NCI-H2196 (cell line): ENCODE data around the gene FMNL1.
"Not testable (repeated sequence)": the region's sequence is repeated elsewhere in the genome, so short reads cannot be mapped to it uniquely, and the experiment has no call there.

Experiments
- DNase-seq: peaks from one replicate; lab custom pipeline; 2025; ENCODE audit not compliant: unreplicated experiment; lab: John Stamatoyannopoulos, UW

Gene FMNL1, protein sequence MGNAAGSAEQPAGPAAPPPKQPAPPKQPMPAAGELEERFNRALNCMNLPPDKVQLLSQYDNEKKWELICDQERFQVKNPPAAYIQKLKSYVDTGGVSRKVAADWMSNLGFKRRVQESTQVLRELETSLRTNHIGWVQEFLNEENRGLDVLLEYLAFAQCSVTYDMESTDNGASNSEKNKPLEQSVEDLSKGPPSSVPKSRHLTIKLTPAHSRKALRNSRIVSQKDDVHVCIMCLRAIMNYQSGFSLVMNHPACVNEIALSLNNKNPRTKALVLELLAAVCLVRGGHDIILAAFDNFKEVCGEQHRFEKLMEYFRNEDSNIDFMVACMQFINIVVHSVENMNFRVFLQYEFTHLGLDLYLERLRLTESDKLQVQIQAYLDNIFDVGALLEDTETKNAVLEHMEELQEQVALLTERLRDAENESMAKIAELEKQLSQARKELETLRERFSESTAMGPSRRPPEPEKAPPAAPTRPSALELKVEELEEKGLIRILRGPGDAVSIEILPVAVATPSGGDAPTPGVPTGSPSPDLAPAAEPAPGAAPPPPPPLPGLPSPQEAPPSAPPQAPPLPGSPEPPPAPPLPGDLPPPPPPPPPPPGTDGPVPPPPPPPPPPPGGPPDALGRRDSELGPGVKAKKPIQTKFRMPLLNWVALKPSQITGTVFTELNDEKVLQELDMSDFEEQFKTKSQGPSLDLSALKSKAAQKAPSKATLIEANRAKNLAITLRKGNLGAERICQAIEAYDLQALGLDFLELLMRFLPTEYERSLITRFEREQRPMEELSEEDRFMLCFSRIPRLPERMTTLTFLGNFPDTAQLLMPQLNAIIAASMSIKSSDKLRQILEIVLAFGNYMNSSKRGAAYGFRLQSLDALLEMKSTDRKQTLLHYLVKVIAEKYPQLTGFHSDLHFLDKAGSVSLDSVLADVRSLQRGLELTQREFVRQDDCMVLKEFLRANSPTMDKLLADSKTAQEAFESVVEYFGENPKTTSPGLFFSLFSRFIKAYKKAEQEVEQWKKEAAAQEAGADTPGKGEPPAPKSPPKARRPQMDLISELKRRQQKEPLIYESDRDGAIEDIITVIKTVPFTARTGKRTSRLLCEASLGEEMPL

DNA sequence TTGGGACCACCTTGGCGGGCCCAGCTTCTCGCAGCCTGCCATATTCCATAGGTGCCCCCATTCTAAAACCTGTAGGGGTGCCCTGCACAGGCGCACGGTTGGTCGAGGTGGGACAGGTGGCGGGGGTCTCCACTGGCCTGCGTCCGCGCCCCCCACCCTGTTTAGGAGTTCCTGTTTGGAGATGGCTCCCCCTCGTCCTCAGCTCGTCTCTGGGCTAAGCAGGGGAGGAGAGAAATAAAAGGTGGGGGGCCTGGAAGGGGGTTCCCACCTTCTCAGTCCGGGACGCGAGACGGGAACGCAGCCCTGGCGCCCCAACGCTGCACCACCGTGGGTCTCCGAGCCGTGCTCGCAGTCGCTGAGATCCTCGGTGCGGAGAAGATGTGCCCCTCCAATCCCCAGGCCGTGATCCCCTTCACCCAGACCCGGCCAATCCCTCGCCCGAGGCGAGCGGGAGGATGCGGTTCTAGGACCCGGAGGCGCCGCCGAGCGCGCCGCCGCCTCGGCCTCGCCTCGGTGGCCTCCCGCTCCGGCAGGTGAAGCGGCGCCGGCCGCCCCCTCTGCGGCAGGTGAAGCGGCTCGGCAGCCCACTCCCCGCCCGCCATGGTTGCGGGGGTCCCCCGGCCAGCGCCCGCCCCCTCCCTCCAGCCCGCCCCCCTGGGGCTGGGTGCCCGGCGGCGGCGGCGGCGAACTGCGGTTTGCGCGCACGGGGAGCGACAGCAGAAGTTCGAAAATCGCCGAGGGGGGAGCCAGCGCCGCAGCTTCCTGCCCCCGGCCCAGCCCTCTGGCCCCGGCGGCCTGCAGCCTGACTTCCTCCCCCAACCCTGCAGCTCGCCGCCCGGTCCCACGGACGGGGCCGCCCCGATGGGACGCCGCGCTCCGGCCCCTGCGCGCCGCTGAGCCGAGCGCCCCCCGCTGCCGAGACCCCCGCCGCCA lies at the start of gene FMNL1:
Gene FMNL1 (plus strand): TSS at position 805 of the 933 bp plus-strand sequence. CDS start 240 bp downstream, outside the sequence.
- DNase-seq: peak; percentile 57

DNA sequence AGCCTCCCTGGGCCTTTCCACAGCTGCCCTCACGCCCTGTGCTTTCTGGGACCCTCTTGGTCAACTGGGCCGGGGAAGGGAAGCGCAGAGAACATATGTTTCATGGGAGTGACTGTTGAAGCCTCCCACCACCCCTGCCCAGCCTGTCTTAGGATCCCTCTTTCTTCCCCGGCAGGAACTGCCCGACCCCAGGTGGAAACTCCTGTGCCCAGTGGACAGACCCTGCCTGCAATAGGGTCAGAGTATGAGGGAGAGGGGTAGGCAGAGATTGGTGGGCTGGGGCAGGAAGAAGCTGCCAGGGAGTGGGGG lies 49.5 kb upstream of the FMNL1 start:
- no peak for DNase-seq

DNA sequence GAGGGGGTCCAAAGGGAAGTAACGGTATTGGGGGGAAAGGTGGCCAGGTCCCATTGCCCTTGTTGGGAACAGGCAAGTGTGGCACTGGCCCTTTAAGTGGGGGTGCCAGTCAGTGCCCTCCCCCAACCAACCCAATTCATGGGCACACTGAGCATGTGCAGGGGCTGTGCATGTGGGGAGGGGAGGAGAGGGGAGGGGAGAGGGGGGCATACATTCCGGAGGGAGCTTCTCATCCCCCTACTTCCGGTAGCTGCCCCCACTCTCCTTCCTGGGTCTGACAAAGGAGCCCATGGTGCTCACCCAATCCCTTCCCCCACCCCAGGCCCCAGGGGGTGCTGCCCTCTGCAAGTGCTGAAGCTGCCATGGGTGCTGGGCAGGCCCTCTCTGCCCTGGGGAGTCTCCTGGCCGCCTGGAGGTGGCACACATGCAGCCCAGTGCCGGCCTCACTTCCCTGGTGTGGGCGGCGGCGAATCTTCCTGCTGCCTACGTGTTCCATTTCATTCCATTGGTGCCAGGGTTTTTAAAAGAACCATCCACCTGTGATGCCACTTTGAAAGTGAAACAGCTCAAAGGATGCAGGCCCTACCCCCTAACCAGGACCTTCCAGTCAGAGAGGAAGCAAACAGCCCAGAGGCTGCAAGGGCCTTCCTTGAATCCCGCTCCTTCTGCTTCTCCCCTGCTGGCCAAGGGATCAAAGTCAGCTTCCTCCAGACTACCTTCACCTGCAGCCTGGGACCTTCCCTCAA lies 49.0 kb upstream of the FMNL1 start:
- peak; percentile 96 for DNase-seq

DNA sequence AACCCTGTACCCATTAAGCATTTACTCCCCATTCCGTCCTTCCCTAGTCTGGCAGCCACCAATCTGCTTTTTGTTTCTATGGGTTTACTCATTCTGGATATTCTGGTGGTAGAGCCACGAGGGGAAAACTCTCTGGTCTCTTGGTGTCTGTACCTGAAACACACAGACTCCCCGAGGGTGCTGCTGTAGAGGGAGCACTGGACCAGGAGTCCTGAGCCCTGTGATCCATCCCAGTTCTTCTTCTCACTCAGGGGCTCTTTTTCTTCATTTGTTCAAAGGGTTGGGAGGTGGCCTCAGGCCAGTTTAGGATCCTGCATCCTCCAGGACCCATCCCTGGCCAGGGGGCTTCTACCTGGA lies 45.9 kb upstream of the FMNL1 start:
- DNase-seq: no peak

DNA sequence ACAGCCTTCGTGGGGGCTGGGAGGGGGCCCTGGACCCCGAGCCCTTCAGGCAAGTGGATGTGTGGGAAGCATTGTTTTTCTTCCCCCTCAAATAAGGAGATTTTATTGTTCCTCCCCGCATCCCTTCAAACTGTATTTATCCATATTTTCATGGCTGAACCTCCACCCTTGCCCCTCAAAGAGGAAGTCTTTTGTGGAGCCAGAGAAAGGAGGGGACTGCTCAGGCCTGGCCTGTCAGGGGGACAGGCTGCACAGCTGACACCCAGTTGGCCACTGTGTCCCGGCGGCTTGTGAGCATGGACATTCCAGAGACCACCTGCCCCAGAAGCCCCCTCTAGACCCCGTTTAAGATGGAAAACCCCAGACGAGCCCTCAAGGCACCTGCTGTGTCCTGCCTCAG lies 44.1 kb upstream of the FMNL1 start:
- no peak for DNase-seq

DNA sequence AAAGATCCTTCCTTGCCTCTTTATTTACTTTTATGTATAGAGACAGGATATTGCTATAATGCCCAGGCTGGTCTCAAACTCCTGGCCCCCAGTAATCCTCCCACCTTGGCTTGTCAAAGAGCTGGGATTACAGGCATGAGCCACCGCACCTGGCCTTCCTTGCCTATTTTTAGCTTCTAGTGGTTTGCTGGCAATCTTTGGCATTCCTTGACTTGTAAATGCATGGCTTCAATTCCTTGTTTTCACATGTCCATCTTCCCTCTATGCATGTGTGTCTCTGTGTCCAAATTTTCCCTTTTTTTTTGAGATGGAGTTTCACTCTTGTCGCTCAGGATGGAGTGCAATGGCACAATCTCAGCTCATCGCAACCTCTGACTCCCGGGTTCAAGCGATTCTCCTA lies 37.5 kb upstream of the FMNL1 start:
- no peak for DNase-seq

DNA sequence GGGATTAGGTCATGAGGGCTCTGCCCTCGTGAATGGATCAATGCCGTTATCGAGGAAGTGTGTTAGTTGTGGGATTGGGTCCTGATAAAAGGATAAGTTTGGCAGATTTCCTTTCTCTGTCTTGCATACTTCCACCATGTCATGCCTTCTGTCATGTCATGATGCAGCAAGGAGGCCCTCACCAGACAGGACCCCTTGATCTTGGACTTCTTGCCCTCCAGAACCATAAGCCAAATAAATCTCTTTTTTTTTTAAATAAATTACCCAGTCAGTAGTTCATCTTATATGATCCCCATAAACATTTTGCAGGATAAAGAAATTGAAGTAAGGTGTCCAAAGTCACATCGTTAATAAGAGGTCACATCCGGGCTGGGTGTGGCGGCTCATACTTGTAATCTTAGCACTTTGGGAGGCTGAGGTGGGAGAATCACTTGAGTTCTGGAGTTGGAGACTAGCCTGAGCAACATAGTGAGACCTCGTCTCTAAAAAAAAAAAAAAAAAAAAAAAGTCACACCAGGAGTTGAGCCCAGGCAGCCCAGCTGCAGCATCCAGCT lies 34.8 kb upstream of the FMNL1 start:
- DNase-seq: no peak

DNA sequence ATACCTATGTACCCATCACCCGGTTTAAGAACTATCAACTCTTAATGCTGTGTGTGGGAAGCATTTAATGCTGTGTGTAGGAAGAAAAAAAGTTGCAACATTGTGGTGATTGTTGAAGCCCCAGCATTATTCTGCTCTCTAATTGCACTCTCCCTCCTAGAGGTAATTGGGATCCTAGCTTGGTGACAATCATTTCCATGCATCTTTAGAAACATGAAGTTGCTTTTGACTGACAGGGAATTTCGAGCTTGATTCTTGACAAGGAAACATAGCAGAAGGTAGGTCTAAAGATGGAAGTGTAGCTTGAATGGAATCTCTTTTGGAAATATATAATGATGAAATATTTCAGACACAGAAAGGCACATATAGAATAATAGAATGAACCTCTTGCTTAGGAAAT lies 32.7 kb upstream of the FMNL1 start:
- no peak for DNase-seq

DNA sequence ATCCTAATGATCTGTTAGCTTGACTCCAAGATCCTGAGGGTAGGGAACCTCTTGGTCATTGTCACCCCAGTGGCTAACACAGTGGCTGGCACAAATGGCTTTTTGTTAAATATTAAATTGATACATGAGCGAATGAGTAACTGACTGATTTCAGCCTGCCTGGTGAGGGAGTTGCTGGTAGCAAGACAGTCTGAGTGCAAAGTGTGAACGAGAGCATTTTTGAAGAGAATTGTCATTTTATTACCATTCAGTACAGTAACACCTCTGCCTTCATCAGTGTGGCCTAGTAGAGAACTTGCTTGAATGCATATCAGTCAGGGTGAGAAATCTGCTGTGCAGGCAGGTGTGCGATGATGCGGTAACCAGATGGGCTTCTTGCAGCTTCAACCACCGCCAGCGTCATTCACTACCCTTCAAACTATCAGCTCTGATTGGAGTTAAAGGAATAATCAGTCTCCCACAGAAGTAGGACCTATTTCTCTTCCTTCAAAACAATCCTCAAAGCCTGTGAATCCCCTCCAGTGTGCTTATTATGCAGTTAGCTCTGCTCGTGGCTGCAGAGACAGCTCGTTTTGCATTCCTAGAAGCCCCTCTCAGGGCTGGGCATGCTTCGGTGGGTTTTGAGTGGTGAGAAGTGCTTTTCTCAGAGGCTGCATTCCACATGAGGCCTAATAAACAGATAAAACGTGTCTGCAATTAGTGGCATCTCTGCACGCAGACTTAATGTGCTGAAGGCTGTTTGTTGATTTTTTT lies 31.0 kb upstream of the FMNL1 start:
- DNase-seq: no peak

DNA sequence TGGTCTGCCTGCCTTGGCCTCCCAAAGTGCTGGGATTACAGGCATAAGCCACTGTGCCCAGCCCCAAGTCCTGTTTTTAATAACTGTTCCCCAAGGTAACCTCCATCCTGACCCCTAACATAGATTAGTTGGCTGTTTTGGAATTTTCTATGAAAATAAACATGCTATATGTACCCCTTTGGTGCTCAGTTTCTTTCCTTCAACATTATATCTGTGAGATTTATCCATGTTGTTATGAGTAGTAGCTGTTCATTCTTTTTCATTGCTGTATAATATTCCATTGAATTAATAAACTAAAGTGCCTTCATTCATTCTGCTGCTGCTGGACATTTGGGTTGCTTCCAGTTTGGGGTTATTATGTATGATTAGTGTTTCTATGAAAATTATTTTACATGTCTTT lies 26.3 kb upstream of the FMNL1 start:
- DNase-seq: no peak

DNA sequence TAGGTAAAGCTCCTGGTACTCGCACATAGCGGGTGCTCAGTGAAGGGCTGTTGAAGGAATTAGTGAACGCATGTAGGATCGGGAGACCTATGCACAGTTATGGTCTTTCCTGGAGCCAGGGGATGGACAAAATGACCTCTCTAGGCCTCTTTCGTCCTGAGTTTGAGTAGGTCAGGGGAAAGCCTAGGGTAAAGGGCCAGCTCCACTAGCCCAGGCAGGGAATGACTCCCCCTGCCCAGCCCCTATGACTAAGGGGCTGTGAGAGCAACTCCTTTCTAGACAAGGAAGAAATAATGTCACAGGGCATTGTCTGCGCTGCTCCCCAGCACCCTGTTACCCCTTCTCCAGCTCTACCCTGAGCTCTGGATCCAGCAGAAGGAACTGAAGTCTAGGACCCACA lies 24.6 kb upstream of the FMNL1 start:
- DNase-seq: no peak

DNA sequence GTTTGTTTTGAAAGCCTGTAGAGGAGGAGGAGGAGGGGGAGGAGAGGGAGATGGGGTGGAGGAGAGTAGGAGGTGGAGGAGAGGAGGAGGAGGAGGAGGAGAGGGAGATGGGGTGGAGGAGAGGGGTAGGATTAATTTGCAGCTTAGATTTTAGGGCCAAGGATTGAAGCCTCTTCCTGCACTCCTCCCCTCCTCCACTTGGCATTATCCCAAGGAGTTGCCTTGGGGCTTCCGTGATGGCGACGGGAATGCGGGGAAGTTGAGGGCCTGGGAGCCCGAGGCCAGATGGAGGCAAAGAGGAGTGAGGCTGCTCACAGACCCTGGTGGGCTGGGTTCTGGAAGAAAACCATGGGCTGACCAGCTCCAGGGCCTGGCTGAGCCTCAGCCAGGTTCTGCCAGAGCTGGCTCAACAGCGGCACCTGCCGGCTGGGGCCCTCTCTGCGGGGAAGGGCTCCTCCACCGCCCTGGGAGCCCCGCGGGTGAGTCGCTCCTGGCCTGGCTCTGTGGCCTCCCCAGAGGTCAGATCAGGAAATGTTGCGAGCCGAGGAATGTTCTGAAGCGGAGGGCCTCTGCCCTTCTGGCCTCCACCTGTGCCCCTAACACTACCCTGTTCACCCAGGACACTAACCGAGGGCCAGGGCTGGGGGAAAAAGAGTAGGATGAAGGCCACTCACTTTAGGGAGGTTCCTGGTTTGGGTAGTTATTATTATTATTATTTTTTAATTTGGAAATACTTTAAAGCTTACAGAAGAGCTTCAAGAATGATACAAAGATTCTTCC lies 23.9 kb upstream of the FMNL1 start:
- DNase-seq: peak; percentile 96

DNA sequence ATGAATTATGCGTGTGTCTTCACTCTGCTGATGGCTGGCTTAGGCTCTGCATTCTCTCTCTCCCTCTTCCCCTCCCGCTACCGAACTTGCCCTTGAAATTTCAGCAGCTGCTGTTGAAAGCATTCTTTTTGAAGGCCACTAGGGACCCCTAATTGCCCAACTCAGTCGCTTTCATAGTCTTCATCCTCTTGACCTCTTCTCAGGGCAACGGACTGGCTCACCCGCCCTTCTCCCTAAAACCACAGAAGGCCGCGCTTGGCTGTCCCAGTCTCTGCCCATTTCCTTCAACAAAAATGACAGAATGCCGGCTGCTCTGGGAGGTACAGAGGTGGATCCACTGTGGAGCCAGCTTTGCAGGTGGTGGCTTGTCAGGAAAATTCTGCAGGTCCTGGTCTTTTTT lies 21.0 kb upstream of the FMNL1 start:
- DNase-seq: no peak

DNA sequence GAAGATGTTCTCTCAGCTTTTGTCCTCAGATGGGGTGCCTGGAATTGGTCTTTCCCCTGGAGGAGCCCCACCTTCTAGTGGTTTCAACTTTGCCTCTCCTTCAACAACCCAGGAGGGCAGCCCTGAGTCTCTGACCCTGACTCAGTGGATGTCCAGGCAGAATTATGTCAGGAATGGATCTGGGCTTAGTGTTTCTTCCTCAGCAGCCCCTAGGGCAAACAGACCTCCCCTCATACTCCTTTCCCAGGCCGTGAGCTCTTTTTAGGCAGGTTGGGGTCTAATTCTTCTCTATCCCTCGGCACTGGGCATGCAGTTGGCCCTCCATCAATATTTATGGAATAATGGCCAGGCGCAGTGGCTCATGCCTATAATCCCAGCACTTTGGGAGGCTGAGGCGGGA lies 20.2 kb upstream of the FMNL1 start:
- DNase-seq: no peak

DNA sequence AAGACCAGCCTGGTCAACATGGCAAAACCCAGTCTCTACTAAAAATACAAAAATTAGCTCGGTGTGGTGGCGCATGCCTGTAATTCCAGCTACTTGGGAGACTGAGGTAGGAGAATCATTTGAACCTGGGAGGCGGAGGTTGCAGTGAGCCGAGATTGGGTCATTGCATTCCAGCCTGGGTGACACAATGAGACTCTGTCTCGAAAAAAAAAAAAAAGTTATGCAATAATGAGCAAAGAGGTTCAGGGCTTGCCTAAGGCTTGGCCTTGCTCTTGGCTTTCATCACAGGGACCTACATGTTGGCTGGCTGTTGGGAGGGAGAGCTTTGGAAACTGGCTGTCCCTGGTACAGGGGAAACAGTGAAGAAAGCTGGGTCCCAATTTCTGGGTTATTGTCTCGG lies 19.8 kb upstream of the FMNL1 start:
- DNase-seq: not testable (repeated sequence)

DNA sequence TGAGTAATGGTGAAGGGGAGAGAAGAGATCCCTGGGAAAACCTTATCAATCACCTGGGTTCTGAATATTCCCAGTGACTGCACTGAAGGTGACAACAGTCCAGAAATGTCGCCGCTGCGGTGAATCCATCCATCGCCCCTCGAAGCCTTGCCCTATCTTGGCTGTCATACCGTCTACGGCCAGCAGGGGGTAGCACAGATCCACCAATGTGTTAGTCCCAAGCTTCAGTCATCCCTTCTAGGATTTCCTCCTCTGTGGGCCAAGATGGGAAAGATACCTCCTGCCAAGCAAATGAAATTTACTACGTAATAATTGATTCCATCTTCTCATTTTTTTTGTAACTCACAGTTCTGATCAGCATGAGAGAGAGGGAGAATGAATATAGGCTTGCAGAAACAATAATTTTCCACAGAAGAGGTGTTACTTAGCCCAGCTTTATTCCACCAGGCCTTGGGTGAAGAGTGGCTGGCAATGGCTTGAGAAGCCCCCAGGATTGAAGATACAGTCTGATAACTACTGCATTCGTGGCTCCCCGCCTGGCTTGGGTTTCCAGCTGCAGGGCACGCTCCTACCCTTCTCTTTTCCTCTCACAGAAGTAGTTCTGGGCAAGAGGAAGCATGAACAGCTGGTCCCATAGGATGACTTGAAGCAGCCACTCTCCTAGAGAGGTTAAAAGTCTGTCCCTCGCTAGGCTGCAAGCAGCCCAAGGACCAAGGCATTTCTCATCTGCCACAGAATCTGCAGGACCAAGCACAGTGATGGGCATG lies 2.6 kb upstream of the FMNL1 start:
- peak; percentile 83 for DNase-seq

DNA sequence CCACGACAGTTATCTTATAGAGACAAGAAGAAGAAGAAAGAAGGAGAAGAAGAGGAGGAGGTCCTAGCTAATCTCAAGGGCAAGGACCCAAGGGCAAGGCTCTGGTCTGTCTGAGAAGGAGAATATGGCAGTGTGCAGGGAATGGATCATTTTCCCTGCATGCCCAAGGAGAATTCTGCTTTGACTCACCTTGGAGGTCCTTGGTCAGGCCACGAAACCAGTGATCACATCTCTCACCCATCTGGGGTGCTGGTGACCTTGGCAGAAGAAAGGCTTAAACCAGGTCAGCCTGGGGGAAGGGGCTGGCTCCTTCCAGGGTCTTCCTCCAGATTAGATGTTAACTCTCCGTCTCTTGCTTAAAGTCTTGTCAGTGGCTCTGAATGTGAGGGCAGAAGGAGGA lies 1.6 kb upstream of the FMNL1 start:
- no peak for DNase-seq

DNA sequence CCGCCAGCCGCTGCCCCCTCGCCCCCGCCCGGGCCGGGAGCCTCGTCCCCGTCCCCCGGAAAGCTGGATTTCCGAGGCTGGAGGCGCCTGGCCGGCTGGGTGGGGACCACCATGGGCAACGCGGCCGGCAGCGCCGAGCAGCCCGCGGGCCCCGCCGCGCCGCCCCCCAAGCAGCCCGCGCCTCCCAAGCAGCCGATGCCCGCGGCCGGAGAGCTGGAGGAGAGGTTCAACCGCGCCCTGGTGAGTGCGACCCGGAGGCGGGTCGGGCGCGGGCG lies 266 bp downstream of the FMNL1 start:
- DNase-seq: no peak
